ENCODE results near the gene TOR4A. TPM values are rescaled to one million over a fixed set of nuclear protein-coding genes. Genes with fewer than 3 reads are reported as not detected.
A peak's percentile ranks its signal among the peaks of the same experiment; 100 is the strongest.

The TOR4A gene
- total and polyA plus RNA-seq, 2 donors (not counting 1 experiment from before 2014, with no cell fraction given), result 8.3 to 15.3 TPM

DNA sequence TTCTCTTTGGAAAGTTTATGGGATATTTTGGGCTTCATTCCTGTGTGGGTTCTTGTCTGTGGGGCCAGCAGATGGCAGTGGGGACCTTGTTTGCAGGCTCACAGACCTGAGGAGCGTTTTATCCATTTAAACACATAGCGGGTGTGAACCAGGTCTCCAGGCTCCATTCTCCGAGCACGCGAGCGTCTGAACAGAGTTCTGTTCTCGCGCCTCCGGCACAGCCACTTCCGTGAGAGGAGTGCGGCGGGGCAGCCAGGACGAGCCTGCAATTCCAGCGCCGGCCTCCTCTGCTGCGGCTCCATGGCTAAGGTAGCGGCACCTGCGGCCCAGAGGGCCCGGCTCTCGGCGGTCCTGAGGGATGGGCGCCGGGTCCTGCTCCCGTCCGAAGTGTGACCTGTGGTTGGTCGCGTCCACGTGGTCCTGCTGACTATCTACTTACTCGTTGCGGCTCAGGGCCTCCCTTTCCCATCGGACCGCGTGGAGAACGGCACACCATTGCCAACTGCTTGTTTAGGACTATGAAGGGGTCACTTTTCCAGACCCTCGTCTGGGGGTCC, 17.2 kb downstream of the TOR4A start:
- DNase-seq (peak; percentile 53), ATAC-seq (ENCODE audit: low read depth) (peak; percentile 12)
- Mint-ChIP-seq H3K4me3 (peak overlapping the region; percentile 73), H3K27me3 (peaks cover 28% of the 10 kb centered on the region), H3K27ac (peak overlapping the region; percentile 26), H3K9me3 (ENCODE audit: insufficient read depth) (no peaks in the 10 kb centered on the region), H3K4me1 (peaks cover 15% of the 10 kb centered on the region)
- 18% methylated on average over 35 of the region's 35 CpGs for WGBS (ENCODE audit: insufficient coverage)
- H3K27ac ChIP-seq (ENCODE audit: low read length in 2 of 2), result no peak overlapping the region
- peaks cover 0 to 53% (median 30%) of the 10 kb centered on the region in 4 experiments for H3K27me3 ChIP-seq (replicated peaks in 1 of 4; ENCODE audit: control extremely low read depth in 1 of 4, control insufficient read depth in 3 of 4, insufficient read depth in 4 of 4, low read length in 3 of 4)
- intact Hi-C loops (cut with micrococcal nuclease), result loop anchor here (1.0 to 10.0 kb wide), 2 partner anchors 151 to 240 kb away; no protein-coding TSS in a partner anchor
- POLR2A ChIA-PET, result interaction anchor here (0.5 to 0.6 kb wide), 2 partner anchors 253 to 387 kb away, joined by 3 to 6 read pairs; no protein-coding TSS in a partner anchor
- H3K9me3 ChIP-seq (ENCODE audit: control extremely low read depth in 1 of 3, control insufficient read depth in 2 of 3, insufficient read depth in 1 of 3, low read length in 2 of 3), result peaks cover 0 to 27% (median 4%) of the 10 kb centered on the region in 3 donors
- peaks cover 26 to 28% of the 10 kb centered on the region in 2 donors for H3K4me1 ChIP-seq (ENCODE audit: control insufficient read depth in 2 of 2, insufficient read depth in 2 of 2, low read length in 2 of 2)
- H2AFZ ChIP-seq (ENCODE audit: insufficient read depth, low read depth, low read length, poor library complexity, severe bottlenecking), result peak overlapping the region; percentile 64
- CTCF ChIA-PET, result interaction anchor here (1.3 kb wide), 1 partner anchor 18 kb away, joined by 3 read pairs; no protein-coding TSS in a partner anchor
- H3K79me2 ChIP-seq (ENCODE audit: control insufficient read depth, insufficient read depth, low read length), result no peaks in the 10 kb centered on the region
- TF ChIP-seq EZH2 (IDR thresholded peaks at IDR 0.05; ENCODE audit: borderline replicate concordance, insufficient read depth, low read depth, low read length, poor library complexity, severe bottlenecking), result no peak
- TF ChIP-seq, protein P1, sequence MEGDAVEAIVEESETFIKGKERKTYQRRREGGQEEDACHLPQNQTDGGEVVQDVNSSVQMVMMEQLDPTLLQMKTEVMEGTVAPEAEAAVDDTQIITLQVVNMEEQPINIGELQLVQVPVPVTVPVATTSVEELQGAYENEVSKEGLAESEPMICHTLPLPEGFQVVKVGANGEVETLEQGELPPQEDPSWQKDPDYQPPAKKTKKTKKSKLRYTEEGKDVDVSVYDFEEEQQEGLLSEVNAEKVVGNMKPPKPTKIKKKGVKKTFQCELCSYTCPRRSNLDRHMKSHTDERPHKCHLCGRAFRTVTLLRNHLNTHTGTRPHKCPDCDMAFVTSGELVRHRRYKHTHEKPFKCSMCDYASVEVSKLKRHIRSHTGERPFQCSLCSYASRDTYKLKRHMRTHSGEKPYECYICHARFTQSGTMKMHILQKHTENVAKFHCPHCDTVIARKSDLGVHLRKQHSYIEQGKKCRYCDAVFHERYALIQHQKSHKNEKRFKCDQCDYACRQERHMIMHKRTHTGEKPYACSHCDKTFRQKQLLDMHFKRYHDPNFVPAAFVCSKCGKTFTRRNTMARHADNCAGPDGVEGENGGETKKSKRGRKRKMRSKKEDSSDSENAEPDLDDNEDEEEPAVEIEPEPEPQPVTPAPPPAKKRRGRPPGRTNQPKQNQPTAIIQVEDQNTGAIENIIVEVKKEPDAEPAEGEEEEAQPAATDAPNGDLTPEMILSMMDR (IDR thresholded peaks at IDR 0.05), result no peak
- H4K20me1 ChIP-seq (ENCODE audit: control insufficient read depth, insufficient read depth, low read length, poor library complexity, severe bottlenecking), result peaks cover 9% of the 10 kb centered on the region
- peak overlapping the region in 4 of 5 experiments; percentile 21 to 55 (median 40) for H3K4me3 ChIP-seq (ENCODE audit: control extremely low read depth in 1 of 5, extremely low read depth in 1 of 5, insufficient read depth in 1 of 5, low read depth in 2 of 5, low read length in 4 of 5)
- peak overlapping the region; percentile 55 for H3K9ac ChIP-seq (ENCODE audit: low read length)
- H3K4me2 ChIP-seq (replicated peaks; ENCODE audit: low read depth, low read length, poor library complexity, severe bottlenecking), result peak overlapping the region; percentile 95
- no peaks in the 10 kb centered on the region for H3K36me3 ChIP-seq (replicated peaks in 1 of 2; ENCODE audit: control extremely low read depth in 1 of 2, control insufficient read depth in 1 of 2, extremely low read depth in 1 of 2, insufficient read depth in 2 of 2, low read length in 1 of 2)

DNA sequence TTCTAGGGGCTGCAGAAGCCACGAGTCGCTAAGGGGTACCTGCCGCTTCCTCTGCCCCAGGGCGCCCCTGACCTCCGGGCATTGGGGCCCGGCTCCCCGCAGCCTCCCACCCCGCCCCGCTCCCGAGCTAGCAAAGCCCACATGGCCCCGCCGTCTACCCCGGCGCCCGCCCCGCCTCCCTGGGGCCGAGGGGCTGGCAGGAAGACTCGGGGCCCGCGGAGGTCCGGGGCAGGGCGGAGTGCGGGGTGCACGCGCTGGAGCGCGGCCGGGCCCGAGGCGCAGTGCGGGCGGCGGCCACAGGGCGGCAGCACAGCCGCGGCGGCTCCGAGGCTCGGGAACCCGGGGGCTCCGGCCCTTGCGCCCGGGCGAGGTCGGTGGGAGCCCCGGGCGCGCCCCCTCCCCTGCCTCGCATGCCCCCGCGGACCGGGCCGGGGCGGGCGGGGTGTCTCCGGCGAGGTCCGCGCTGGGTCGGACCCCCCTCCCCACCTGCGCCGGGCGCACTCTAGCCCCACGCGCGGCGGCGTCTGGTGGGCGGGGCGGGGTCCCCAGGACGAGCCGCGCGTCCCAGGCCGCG, 17.8 kb downstream of the TOR4A start:
- peaks cover 18% of the 10 kb centered on the region for H3K4me1 Mint-ChIP-seq
- ATAC-seq (ENCODE audit: low read depth) (peak; percentile 85), DNase-seq (peak; percentile 80)
- H3K27me3 Mint-ChIP-seq, result peaks cover 32% of the 10 kb centered on the region
- peak overlapping the region in 4 of 5 experiments; percentile 21 to 55 (median 40) for H3K4me3 ChIP-seq (ENCODE audit: control extremely low read depth in 1 of 5, extremely low read depth in 1 of 5, insufficient read depth in 1 of 5, low read depth in 2 of 5, low read length in 4 of 5)
- 2% methylated on average over 75 of the region's 76 CpGs for WGBS (ENCODE audit: insufficient coverage)
- H3K4me3 Mint-ChIP-seq, result peak overlapping the region; percentile 73
- H4K20me1 ChIP-seq (ENCODE audit: control insufficient read depth, insufficient read depth, low read length, poor library complexity, severe bottlenecking), result peaks cover 9% of the 10 kb centered on the region
- H3K27ac Mint-ChIP-seq, result no peak overlapping the region
- peaks cover 29% of the 10 kb centered on the region in 2 donors for H3K4me1 ChIP-seq (ENCODE audit: control insufficient read depth in 2 of 2, insufficient read depth in 2 of 2, low read length in 2 of 2)
- H3K79me2 ChIP-seq (ENCODE audit: control insufficient read depth, insufficient read depth, low read length), result no peaks in the 10 kb centered on the region
- peak overlapping the region; percentile 55 for H3K9ac ChIP-seq (ENCODE audit: low read length)
- H3K9me3 ChIP-seq (ENCODE audit: control extremely low read depth in 1 of 3, control insufficient read depth in 2 of 3, insufficient read depth in 1 of 3, low read length in 2 of 3), result peaks cover 0 to 30% (median 4%) of the 10 kb centered on the region in 3 donors
- H3K36me3 ChIP-seq (replicated peaks in 1 of 2; ENCODE audit: control extremely low read depth in 1 of 2, control insufficient read depth in 1 of 2, extremely low read depth in 1 of 2, insufficient read depth in 2 of 2, low read length in 1 of 2), result no peaks in the 10 kb centered on the region
- H3K4me2 ChIP-seq (replicated peaks; ENCODE audit: low read depth, low read length, poor library complexity, severe bottlenecking), result peak overlapping the region; percentile 95
- peaks cover 0 to 59% (median 35%) of the 10 kb centered on the region in 4 experiments for H3K27me3 ChIP-seq (replicated peaks in 1 of 4; ENCODE audit: control extremely low read depth in 1 of 4, control insufficient read depth in 3 of 4, insufficient read depth in 4 of 4, low read length in 3 of 4)
- H2AFZ ChIP-seq (ENCODE audit: insufficient read depth, low read depth, low read length, poor library complexity, severe bottlenecking), result peak overlapping the region; percentile 64
- no peaks in the 10 kb centered on the region for H3K9me3 Mint-ChIP-seq (ENCODE audit: insufficient read depth)
- CTCF ChIA-PET, result no interaction called here
- POLR2A ChIA-PET, result interaction anchor here (0.6 kb wide), 2 partner anchors 41 to 387 kb away, joined by 3 to 5 read pairs; no protein-coding TSS in a partner anchor
- H3K27ac ChIP-seq (ENCODE audit: low read length in 2 of 2), result no peak overlapping the region
- TF ChIP-seq, protein P1 (IDR thresholded peaks at IDR 0.05), result peak; percentile 59
- no peak for TF ChIP-seq EZH2 (IDR thresholded peaks at IDR 0.05; ENCODE audit: borderline replicate concordance, insufficient read depth, low read depth, low read length, poor library complexity, severe bottlenecking)
- intact Hi-C loops (cut with micrococcal nuclease), result loop anchor here (1.0 to 10.0 kb wide), 2 partner anchors 150 to 239 kb away; no protein-coding TSS in a partner anchor

Data from B cell (primary cell).